HepG2 (cell line): ENCODE measurements around the gene DMPK. TPM values are rescaled to one million over a fixed set of nuclear protein-coding genes. Genes with fewer than 3 reads are reported as not detected.

ENCODE experiments used
- ATAC-seq: fragments of 200-7000 bp; cut with Tn5 transposase; 3 replicates; pipeline ENCODE4 v1.9.1; 2020; ENCODE audit warnings: mild to moderate bottlenecking, moderate library complexity
- BruUV-seq: library from RNA; stranded (reverse); fragments of 400-500 nt; replicated peaks from 2 replicates; lab custom pipeline; 2021; lab: Mats Ljungman, UMichigan
- CTCF ChIA-PET: fragments of 300-600 bp; formaldehyde crosslinking; extraction: SDS; loops from one replicate; lab custom pipeline; 2021; ENCODE audit warnings: low total read pairs, inconsistent platforms, low intra/inter-chr PET ratio; lab: Yijun Ruan, JAX
- POLR2A ChIA-PET: fragments of 350-600 bp; sonication (Branson Sonifier 250); formaldehyde crosslinking; loops from one replicate; lab custom pipeline; 2020; ENCODE audit warnings: antibody characterized with exemption, inconsistent platforms; lab: Yijun Ruan, JAX
- DNase-seq: peaks from one replicate; pipeline ENCODE4 v3.0.0-alpha.2; 2015; ENCODE audit warnings: low spot score
- FAIRE-seq: peaks from 3 replicates; lab custom pipeline; 2011; peaks lifted over from hg19 to GRCh38; lab: Jason Lieb, UNC
- H2AFZ ChIP-seq: one replicate; pipeline ENCODE4 v1.6.1; 2011; ENCODE audit warnings: low read length, inconsistent platforms
- H3K27ac ChIP-seq: fragments of 300-600 bp; 3 replicates; pipeline ENCODE4 v1.8.0; 2011; ENCODE audit warnings: mixed run types, mild to moderate bottlenecking, mixed read lengths, low read length, inconsistent platforms; ENCODE audit not compliant: insufficient read depth; ENCODE audit errors: extremely low read length
- H3K27me3 ChIP-seq, 2 experiments: fragments of 200-600 bp in 1 of 2; 2 replicates in 1 of 2; 3 replicates in 1 of 2; pipeline versions ENCODE4 v1.6.0 to v1.8.0; 2011; ENCODE audit warnings: low read length in 2 of 2, mild to moderate bottlenecking in 2 of 2, moderate library complexity in 2 of 2, inconsistent platforms in 1 of 2; ENCODE audit not compliant: insufficient read depth in 2 of 2, control insufficient read depth in 1 of 2
- H3K36me3 ChIP-seq, 2 experiments: fragments of 200-600 bp in 1 of 2; replicated peaks in 1 of 2; 2 replicates in 1 of 2; 3 replicates in 1 of 2; pipeline versions ENCODE4 v1.5.1 to v1.8.0; 2011; ENCODE audit warnings: low read length in 2 of 2, inconsistent platforms in 1 of 2; ENCODE audit not compliant: insufficient read depth in 2 of 2, control insufficient read depth in 1 of 2
- H3K4me1 ChIP-seq: 2 replicates; pipeline ENCODE4 v1.5.1; 2012; ENCODE audit warnings: low read length, inconsistent platforms; ENCODE audit not compliant: insufficient read depth
- H3K4me2 ChIP-seq: 2 replicates; pipeline ENCODE4 v1.6.0; 2011; ENCODE audit warnings: low read depth, low read length, inconsistent platforms
- H3K4me3 ChIP-seq, 3 experiments: fragments of 200-600 bp in 1 of 3; sonication (generic), shearing (Covaris generic) in 1 of 3; replicated peaks in 1 of 3; 2 replicates each; pipeline ENCODE4 v1.5.1; 2011 to 2016; ENCODE audit warnings: low read length in 3 of 3, inconsistent platforms in 2 of 3, low read depth in 2 of 3, mild to moderate bottlenecking in 2 of 3, control low read depth in 1 of 3, mixed read lengths in 1 of 3; ENCODE audit not compliant: insufficient read depth in 1 of 3
- H3K79me2 ChIP-seq: one replicate; pipeline ENCODE4 v1.6.1; 2011; ENCODE audit warnings: low read length, inconsistent platforms; ENCODE audit not compliant: insufficient read depth
- H3K9ac ChIP-seq: 2 replicates; pipeline ENCODE4 v1.6.0; 2011; ENCODE audit warnings: mild to moderate bottlenecking, low read depth, low read length, inconsistent platforms; ENCODE audit not compliant: insufficient read depth
- H3K9me3 ChIP-seq: 2 replicates; pipeline ENCODE4 v1.5.1; 2012; ENCODE audit warnings: mild to moderate bottlenecking, low read length
- H4K20me1 ChIP-seq: 2 replicates; pipeline ENCODE4 v1.6.0; 2011; ENCODE audit warnings: inconsistent platforms, mild to moderate bottlenecking, low read length, moderate library complexity; ENCODE audit not compliant: insufficient read depth
- AGO1 ChIP-seq: fragments of 200-400 bp; formaldehyde crosslinking; IDR thresholded peaks from 2 replicates; pipeline ENCODE4 v1.6.1; 2017; ENCODE audit warnings: mild to moderate bottlenecking, low read depth, low read length, moderate library complexity; ENCODE audit not compliant: poor library complexity, severe bottlenecking
- AGO2 ChIP-seq: fragments of 200-400 bp; formaldehyde crosslinking; optimal IDR thresholded peaks from 2 replicates; pipeline ENCODE3; 2017; ENCODE audit warnings: mild to moderate bottlenecking, low read depth, low read length, moderate library complexity
- HOXD1 ChIP-seq: sonication (generic); formaldehyde crosslinking; IDR thresholded peaks from 2 replicates; pipeline ENCODE4 v1.5.0; 2020; ENCODE audit warnings: missing genetic modification reagents
- KDM2A ChIP-seq: sonication (generic); formaldehyde crosslinking; IDR thresholded peaks from 2 replicates; pipeline ENCODE4 v1.4.0; 2020; ENCODE audit warnings: low read depth, missing genetic modification reagents, borderline replicate concordance
- POLR2G ChIP-seq: fragments of 200-400 bp; formaldehyde crosslinking; IDR thresholded peaks from 2 replicates; pipeline ENCODE4 v1.6.1; 2018; ENCODE audit warnings: mild to moderate bottlenecking, low read depth, low read length, moderate library complexity
- SPEN ChIP-seq: sonication (generic); formaldehyde crosslinking; IDR thresholded peaks from 2 replicates; pipeline ENCODE4 v1.5.1; 2020; ENCODE audit warnings: low read depth, mild to moderate bottlenecking, missing genetic modification reagents
- ZBTB34 ChIP-seq: sonication (generic); formaldehyde crosslinking; IDR thresholded peaks from 2 replicates; pipeline ENCODE4 v1.8.0; 2022; ENCODE audit warnings: mild to moderate bottlenecking, missing genetic modification reagents
- ZNF557 ChIP-seq: sonication (generic); formaldehyde crosslinking; IDR thresholded peaks from 2 replicates; pipeline ENCODE4 v1.4.0; 2020; ENCODE audit warnings: missing genetic modification reagents
- ZSCAN25 ChIP-seq: sonication (generic); formaldehyde crosslinking; IDR thresholded peaks from 2 replicates; pipeline ENCODE4 v1.8.0; 2022; ENCODE audit warnings: mild to moderate bottlenecking, missing genetic modification reagents
- ZSCAN5A ChIP-seq: sonication (generic); formaldehyde crosslinking; IDR thresholded peaks from 2 replicates; pipeline ENCODE4 v1.8.0; 2022; ENCODE audit warnings: mild to moderate bottlenecking, missing genetic modification reagents, borderline replicate concordance
- WGBS: methylation state at CpG from one replicate; pipeline ENCODE4 v1.1.6; 2017; ENCODE audit warnings: low lambda C conversion rate; 5-methylcytosine and 5-hydroxymethylcytosine counted together
- in situ Hi-C: cut with HindIII; loops from 2 replicates; pipeline ENCODE4 v1.10.0; 2017; ENCODE audit warnings: low pct_unique_long_range_greater_than_20kb; ENCODE audit not compliant: extremely low pct_ligation_motif_present
- intact Hi-C: fragments of 100-400 bp; cut with micrococcal nuclease; formaldehyde crosslinking; loops from one replicate; pipeline ENCODE4 v1.10.0; 2022; ENCODE audit not compliant: unreplicated experiment
- polyA plus RNA-seq, 8 experiments: library from polyadenylated mRNA; depleted of rRNA in 3 of 8; stranded (reverse) in 7 of 8; unstranded in 1 of 8; fragments of >200 nt; fragmentation: Illumina TruSeq in 4 of 8; extraction: Trizol in 4 of 8; gene quantifications; 2 replicates each; pipeline versions ENCODE4 v1.2.1 to v1.2.3, GENCODE V29; 2011 to 2016; ENCODE audit warnings: low read depth in 4 of 8, missing spikeins in 1 of 8, mixed read lengths in 1 of 8; ENCODE audit not compliant: insufficient read depth in 1 of 8
- total RNA-seq, 5 experiments: library from RNA; depleted of rRNA; stranded (reverse); fragments of >200 nt; fragmentation: Illumina TruSeq; extraction: Trizol; gene quantifications; 2 replicates each; pipeline ENCODE4 v1.2.3, GENCODE V29; 2016; ENCODE audit warnings: low read depth in 1 of 5

Gene DMPK
- total and polyA plus RNA-seq, 2 of the 13 experiments (the other 11 are each of a cell fraction or from before 2014, with no cell fraction given) = 5.3 to 8.8 TPM

GRCh38 chr19:45764475-45764874, 17.8 kb downstream of the DMPK start:
- no peak overlapping the region for H3K4me3 ChIP-seq
- H3K27me3 ChIP-seq = peaks cover 8 to 19% of the 10 kb centered on the region in 2 experiments; a peak in 3 of 5 replicates
- H3K36me3 ChIP-seq = no peaks in the 10 kb centered on the region
- H3K27ac ChIP-seq = no peak overlapping the region
- DNase-seq = no peak
- no peak overlapping the region for H3K9ac ChIP-seq
- in situ Hi-C loops = no loop called here
- H3K4me1 ChIP-seq = 0 out of 2 replicates have a peak, but pooled peaks cover 10% of the 10 kb centered on the region
- no peaks in the 10 kb centered on the region for H3K9me3 ChIP-seq
- H3K79me2 ChIP-seq = peaks cover 3% of the 10 kb centered on the region
- no TSS peak for BruUV-seq
- ATAC-seq = no peak
- no peak for TF ChIP-seq HOXD1 (CRISPR knock-in tag)
- TF ChIP-seq POLR2G = 0 out of 2 replicates have a peak, but pooled peaks have one; percentile 29
- TF ChIP-seq ZBTB34 = no peak
- TF ChIP-seq ZNF557 (CRISPR knock-in tag) = no peak
- no peak for TF ChIP-seq ZSCAN25
- TF ChIP-seq AGO2 = peak; percentile 62
- H3K4me2 ChIP-seq = no peak overlapping the region
- ChIA-PET CTCF (no interaction called here), POLR2A (no interaction called here)
- intact Hi-C loops = no loop called here
- WGBS = 84% methylated on average over 6 of the region's 6 CpGs
- no peak for FAIRE-seq
- no peak overlapping the region for H2AFZ ChIP-seq
- no peaks in the 10 kb centered on the region for H4K20me1 ChIP-seq

- Histone ChIP-seq H3K4me3 (no peak overlapping the region), H3K36me3 (no peaks in the 10 kb centered on the region), H3K79me2 (peaks cover 3% of the 10 kb centered on the region), H3K9me3 (no peaks in the 10 kb centered on the region), H3K4me2 (no peak overlapping the region), H4K20me1 (no peaks in the 10 kb centered on the region), H3K4me1 (0 out of 2 replicates have a peak, but pooled peaks cover 10% of the 10 kb centered on the region), H3K27ac (no peak overlapping the region), H2AFZ (no peak overlapping the region), H3K9ac (no peak overlapping the region), H3K27me3 (peaks cover 12 to 26% of the 10 kb centered on the region in 2 experiments; a peak in 4 of 5 replicates)
- 82% methylated on average over 4 of the region's 27 CpGs for WGBS
- DNase-seq (no peak), ATAC-seq (no peak), FAIRE-seq (no peak)
- ChIA-PET POLR2A (no interaction called here), CTCF (no interaction called here)
- intact Hi-C loops (no loop called here), in situ Hi-C loops (no loop called here)
- BruUV-seq = no TSS peak
- TF ChIP-seq KDM2A (CRISPR knock-in tag) = peak; percentile 17; the same call in 1 of the 2 replicates
- no peak for TF ChIP-seq SPEN
- peak; percentile 92 for TF ChIP-seq AGO1
- TF ChIP-seq ZSCAN5A (CRISPR knock-in tag) = no peak
Measured at GRCh38 chr19:45763691-45764294, 18.5 kb downstream of the DMPK start.
